A549 (cell line): Measurements from ENCODE around the gene KCTD19. TPM values are rescaled to one million over a fixed set of nuclear protein-coding genes. Genes with fewer than 3 reads are reported as not detected.

Experiments used
- ATAC-seq, 2 experiments: fragments of 200-7000 bp in 1 of 2; fragments of >200 bp in 1 of 2; cut with Nextera tagmentation in 1 of 2; cut with Tn5 transposase in 1 of 2; 3 replicates each; pipeline versions ENCODE4 v1.8.0 to v1.9.1; 2018 to 2020; ENCODE audit warnings: mild to moderate bottlenecking in 1 of 2, moderate library complexity in 1 of 2
- CTCF ChIA-PET: fragments of 300-600 bp; sonication (Branson Sonifier 250); formaldehyde crosslinking; extraction: SDS; loops from one replicate; lab custom pipeline; 2021; ENCODE audit warnings: antibody characterized with exemption, inconsistent platforms; lab: Yijun Ruan, JAX
- POLR2A ChIA-PET: fragments of 350-600 bp; formaldehyde crosslinking; extraction: SDS; loops from one replicate; lab custom pipeline; 2021; ENCODE audit warnings: antibody characterized with exemption, inconsistent platforms; lab: Yijun Ruan, JAX
- DNase-seq, 2 experiments: peaks; one replicate each; pipeline versions ENCODE4 v3.0.0 to v3.0.0-alpha.2; 2011 to 2016; ENCODE audit warnings: low read depth in 1 of 2, low spot score in 1 of 2
- FAIRE-seq: peaks from 2 replicates; lab custom pipeline; 2011; peaks lifted over from hg19 to GRCh38; lab: Jason Lieb, UNC
- H3K27ac ChIP-seq, 2 experiments: fragments of >200 bp; sonication (Bioruptor Twin); formaldehyde crosslinking; 3 replicates each; pipeline ENCODE4 v1.5.1; 2016 to 2017
- H3K4me1 ChIP-seq: fragments of >200 bp; sonication (Bioruptor Twin); formaldehyde crosslinking; 3 replicates; pipeline ENCODE4 v1.6.1; 2016
- H3K4me2 ChIP-seq: fragments of >200 bp; sonication (Bioruptor Twin); formaldehyde crosslinking; 3 replicates; pipeline ENCODE4 v1.6.1; 2016
- H3K4me3 ChIP-seq: fragments of >200 bp; sonication (Bioruptor Twin); formaldehyde crosslinking; 3 replicates; pipeline ENCODE4 v1.5.1; 2016
- H3K9me3 ChIP-seq: fragments of >200 bp; sonication (Bioruptor Twin); formaldehyde crosslinking; 3 replicates; pipeline ENCODE4 v1.6.1; 2016
- ATOH8 ChIP-seq: fragments of 250-450 bp; sonication (Bioruptor Pico); IDR thresholded peaks from 2 replicates; pipeline ENCODE4 v1.5.0; 2020; ENCODE audit warnings: low read depth, mild to moderate bottlenecking, moderate library complexity
- BHLHE40 ChIP-seq: IDR thresholded peaks from 2 replicates; pipeline ENCODE4 v1.6.1; 2012; ENCODE audit warnings: low read depth, low read length, inconsistent platforms
- CBX8 ChIP-seq: fragments of 200-600 bp; sonication (generic); IDR thresholded peaks from 2 replicates; pipeline ENCODE4 v1.6.1; 2016
- CEBPB ChIP-seq, 2 experiments: fragments of >200 bp in 1 of 2; sonication (Bioruptor Twin) in 1 of 2; formaldehyde crosslinking in 1 of 2; IDR thresholded peaks; 2 replicates each; pipeline ENCODE4 v1.6.1; 2012 to 2016
- E2F6 ChIP-seq: IDR thresholded peaks from 2 replicates; pipeline ENCODE4 v1.6.1; 2012; ENCODE audit warnings: low read depth, borderline replicate concordance
- FOSB ChIP-seq: fragments of 250-450 bp; sonication (Bioruptor Pico); IDR thresholded peaks from 2 replicates; pipeline ENCODE4 v1.5.0; 2020; ENCODE audit warnings: mild to moderate bottlenecking, moderate library complexity
- FOSL2 ChIP-seq, 2 experiments: fragments of 450-650 bp in 1 of 2; fragments of >200 bp in 1 of 2; sonication (Bioruptor Twin) in 1 of 2; formaldehyde crosslinking; IDR thresholded peaks; 2 replicates each; pipeline versions ENCODE4 v1.5.0 to v1.6.1; 2016 to 2020; ENCODE audit warnings: mild to moderate bottlenecking in 1 of 2, moderate library complexity in 1 of 2
- GATA3 ChIP-seq: IDR thresholded peaks from 2 replicates; pipeline ENCODE4 v1.6.1; 2012; ENCODE audit warnings: borderline replicate concordance
- HDAC2 ChIP-seq: fragments of 200-600 bp; sonication (generic); IDR thresholded peaks from 2 replicates; pipeline ENCODE4 v1.6.1; 2016
- HEYL ChIP-seq: fragments of 250-450 bp; sonication (Bioruptor Pico); IDR thresholded peaks from 2 replicates; pipeline ENCODE4 v1.8.0; 2021; ENCODE audit warnings: mild to moderate bottlenecking, moderate library complexity
- HMGXB4 ChIP-seq: fragments of 250-450 bp; sonication (Bioruptor Pico); IDR thresholded peaks from 2 replicates; pipeline ENCODE4 v1.5.0; 2021; ENCODE audit warnings: mild to moderate bottlenecking, moderate library complexity, borderline replicate concordance
- KDM1A ChIP-seq: fragments of 200-600 bp; sonication (generic); IDR thresholded peaks from 2 replicates; pipeline ENCODE4 v1.6.1; 2016; ENCODE audit warnings: low read depth, mild to moderate bottlenecking
- MAFK ChIP-seq: fragments of 450-650 bp; IDR thresholded peaks from 2 replicates; pipeline ENCODE4 v1.6.1; 2014; ENCODE audit not compliant: partially characterized antibody
- MAX ChIP-seq: IDR thresholded peaks from 2 replicates; pipeline ENCODE4 v1.6.1; 2012
- MAZ ChIP-seq: fragments of 150-350 bp; IDR thresholded peaks from 2 replicates; pipeline ENCODE4 v1.6.1; 2014; ENCODE audit warnings: antibody characterized with exemption, low read depth, low read length, borderline replicate concordance
- PBX3 ChIP-seq: IDR thresholded peaks from 2 replicates; pipeline ENCODE4 v1.6.1; 2012
- PHF8 ChIP-seq: fragments of 200-600 bp; sonication (generic); IDR thresholded peaks from 2 replicates; pipeline ENCODE4 v1.6.1; 2016; ENCODE audit warnings: low read depth, mild to moderate bottlenecking, antibody characterized with exemption, moderate library complexity, borderline replicate concordance
- POLR2AphosphoS2 ChIP-seq: conservative IDR thresholded peaks from 2 replicates; pipeline ENCODE4 v1.6.1; 2012; ENCODE audit warnings: low read length, improper control_type of control experiment, inconsistent platforms
- TP53 ChIP-seq: fragments of 250-450 bp; sonication (Bioruptor Pico); IDR thresholded peaks from 2 replicates; pipeline ENCODE4 v1.5.0; 2021; ENCODE audit warnings: mild to moderate bottlenecking, moderate library complexity
- USF2 ChIP-seq: fragments of 450-650 bp; IDR thresholded peaks from 2 replicates; pipeline ENCODE4 v1.6.1; 2014; ENCODE audit warnings: antibody characterized with exemption
- ZC3H11A ChIP-seq: fragments of 450-650 bp; IDR thresholded peaks from 2 replicates; pipeline ENCODE4 v1.6.1; 2014; ENCODE audit warnings: antibody characterized with exemption, mild to moderate bottlenecking
- WGBS: methylation state at CpG from one replicate; pipeline ENCODE4 v1.1.6; 2017; ENCODE audit errors: missing lambda C conversion rate; 5-methylcytosine and 5-hydroxymethylcytosine counted together
- polyA plus RNA-seq, 4 experiments: library from polyadenylated mRNA; depleted of rRNA in 3 of 4; stranded (reverse); fragments of >200 nt; fragmentation: RNase III in 1 of 4; extraction: RNeasy Plus Mini Kit Qiagen cat#74134 plus additional on column Dnase treatment in 1 of 4; gene quantifications; 2 replicates in 3 of 4; 3 replicates in 1 of 4; pipeline ENCODE4 v1.2.3, GENCODE V29; 2011 to 2017

The KCTD19 gene
- polyA plus RNA-seq, 2 of the 4 experiments (the other 2 are of a cell fraction) = 0.57 to 1.1 TPM

- no peak overlapping the region for H3K27ac ChIP-seq
- POLR2A ChIA-PET = no interaction called here
- no peak for FAIRE-seq
- H3K9me3 ChIP-seq = no peaks in the 10 kb centered on the region
- ATAC-seq = no peak
- no peak overlapping the region for H3K4me2 ChIP-seq
- TF ChIP-seq E2F6 (no peak), POLR2AphosphoS2 (no peak), KDM1A (no peak), HMGXB4 (CRISPR knock-in tag) (no peak), FOSL2 (IDR thresholded peaks at IDR 0.05) (no peak), FOSL2 (CRISPR knock-in tag; IDR thresholded peaks at IDR 0.05) (no peak), FOSB (CRISPR knock-in tag) (no peak), ZC3H11A (no peak)
- peak in 1 of 2 experiments; percentile 42 for DNase-seq
- H3K4me1 ChIP-seq = no peaks in the 10 kb centered on the region
- WGBS = 15% methylated on average over 1 of the region's 1 CpG
- CTCF ChIA-PET = interaction anchor here (1.0 to 2.2 kb wide), 3 partner anchors 9 to 76 kb away, joined by 3 to 8 read pairs (median 4); partner anchors contain the start of genes KCTD19 and LRRC36
- H3K4me3 ChIP-seq = no peak overlapping the region
Measured at GRCh38 chr16:67336116-67336515, 9.6 kb upstream of the KCTD19 start.

- Histone ChIP-seq H3K4me3 (no peak overlapping the region), H3K4me1 (peaks cover 8% of the 10 kb centered on the region), H3K9me3 (no peaks in the 10 kb centered on the region), H3K27ac (no peak overlapping the region), H3K4me2 (no peak overlapping the region)
- ChIA-PET POLR2A (no interaction called here), CTCF (interaction anchor here (1.1 to 1.9 kb wide), 3 partner anchors 13 to 76 kb away, joined by 3 to 4 read pairs (median 4); no protein-coding TSS in a partner anchor)
- TF ChIP-seq MAZ (no peak), TP53 (no peak), ZC3H11A (no peak), MAX (no peak), HDAC2 (no peak), PHF8 (no peak), PBX3 (no peak), USF2 (no peak)
- WGBS = 80% methylated on average over 2 of the region's 2 CpGs
- ATAC-seq (no peak), DNase-seq (no peak), FAIRE-seq (no peak)
Measured at GRCh38 chr16:67333315-67333714, 6.8 kb upstream of the KCTD19 start.

GRCh38 chr16:67329901-67330300 is 3.4 kb upstream of the KCTD19 start:
- Histone ChIP-seq H3K4me3 (no peak overlapping the region), H3K4me1 (peaks cover 15% of the 10 kb centered on the region), H3K27ac (no peak overlapping the region), H3K4me2 (peak overlapping the region; percentile 52; the same call in 2 of the 3 replicates), H3K9me3 (no peaks in the 10 kb centered on the region)
- ChIA-PET POLR2A (no interaction called here), CTCF (interaction anchor here (1.1 to 6.2 kb wide), 5 partner anchors 10 to 98 kb away, joined by 3 to 34 read pairs (median 7); partner anchors contain the start of gene ZDHHC1)
- no peak for TF ChIP-seq ATOH8 (CRISPR knock-in tag)
- TF ChIP-seq CEBPB (IDR thresholded peaks at IDR 0.05) = no peak
- no peak for TF ChIP-seq HEYL (CRISPR knock-in tag)
- TF ChIP-seq PHF8 = no peak
- TF ChIP-seq MAFK = no peak
- no peak for TF ChIP-seq GATA3
- TF ChIP-seq CBX8 = no peak
- TF ChIP-seq BHLHE40 = no peak
- DNase-seq (no peak), ATAC-seq (no peak), FAIRE-seq (no peak)
- WGBS = 30% methylated on average over 5 of the region's 5 CpGs
